Measurements from ENCODE around the gene TOP1. TPM values are rescaled to one million over a fixed set of nuclear protein-coding genes. Genes with fewer than 3 reads are reported as not detected.
A peak's percentile ranks its signal among the peaks of the same experiment; 100 is the strongest.

TOP1 gene
- total RNA-seq, 1 experiment from 2014 or later = 29.1 TPM

DNA sequence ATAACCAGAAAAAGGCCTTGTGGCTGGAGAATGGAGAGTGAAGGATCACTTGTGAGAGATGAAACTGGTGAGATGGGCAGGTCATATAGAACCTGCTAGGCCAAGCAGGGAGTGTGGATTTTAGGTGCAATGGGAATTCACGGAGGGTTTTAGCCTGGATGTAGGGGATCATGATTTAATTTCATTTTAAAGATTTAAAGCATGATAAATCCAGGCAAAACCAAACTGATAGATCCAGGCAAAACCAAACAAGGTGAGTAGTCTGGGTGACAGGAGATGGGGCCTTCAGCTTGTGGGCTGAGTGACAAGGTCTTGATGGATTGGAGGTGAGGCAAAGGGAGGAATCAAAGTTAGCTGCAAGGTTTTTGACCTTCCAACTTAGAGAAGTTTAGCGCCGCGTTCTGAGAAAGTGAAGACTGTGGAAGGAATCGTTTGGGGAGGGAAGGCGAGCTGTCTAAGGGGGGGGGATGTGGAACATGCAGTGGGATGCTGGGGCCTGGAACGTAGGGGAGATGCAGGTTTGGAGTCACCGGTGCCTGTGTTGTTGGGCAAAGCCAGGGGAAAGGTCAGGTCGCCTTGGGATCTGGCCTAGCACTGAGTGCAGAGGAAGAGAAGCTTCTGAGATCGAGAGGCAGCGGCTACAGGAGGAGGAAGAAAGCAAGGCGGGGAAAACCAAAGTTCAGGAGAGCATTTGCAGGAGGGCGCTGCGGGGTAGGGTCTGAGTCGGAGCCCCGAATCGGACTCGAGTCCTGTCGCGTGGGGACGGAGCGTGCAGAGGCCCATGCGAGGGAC, 107.5 kb downstream of the TOP1 start:
- TF ChIP-seq, protein P1, sequence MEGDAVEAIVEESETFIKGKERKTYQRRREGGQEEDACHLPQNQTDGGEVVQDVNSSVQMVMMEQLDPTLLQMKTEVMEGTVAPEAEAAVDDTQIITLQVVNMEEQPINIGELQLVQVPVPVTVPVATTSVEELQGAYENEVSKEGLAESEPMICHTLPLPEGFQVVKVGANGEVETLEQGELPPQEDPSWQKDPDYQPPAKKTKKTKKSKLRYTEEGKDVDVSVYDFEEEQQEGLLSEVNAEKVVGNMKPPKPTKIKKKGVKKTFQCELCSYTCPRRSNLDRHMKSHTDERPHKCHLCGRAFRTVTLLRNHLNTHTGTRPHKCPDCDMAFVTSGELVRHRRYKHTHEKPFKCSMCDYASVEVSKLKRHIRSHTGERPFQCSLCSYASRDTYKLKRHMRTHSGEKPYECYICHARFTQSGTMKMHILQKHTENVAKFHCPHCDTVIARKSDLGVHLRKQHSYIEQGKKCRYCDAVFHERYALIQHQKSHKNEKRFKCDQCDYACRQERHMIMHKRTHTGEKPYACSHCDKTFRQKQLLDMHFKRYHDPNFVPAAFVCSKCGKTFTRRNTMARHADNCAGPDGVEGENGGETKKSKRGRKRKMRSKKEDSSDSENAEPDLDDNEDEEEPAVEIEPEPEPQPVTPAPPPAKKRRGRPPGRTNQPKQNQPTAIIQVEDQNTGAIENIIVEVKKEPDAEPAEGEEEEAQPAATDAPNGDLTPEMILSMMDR (conservative IDR thresholded peaks at IDR 0.05; ENCODE audit: low read depth, low read length) = no peak
- TF ChIP-seq EZH2 (IDR thresholded peaks at IDR 0.05; ENCODE audit: low read length, unreplicated experiment) = no peak
- TF ChIP-seq EZH2phosphoT487 (IDR thresholded peaks at IDR 0.05; ENCODE audit: borderline replicate concordance, low read length) = no peak
- BruUV-seq (replicated peaks) = TSS peak; percentile 46
- Histone ChIP-seq H3F3A (ENCODE audit: low read length, unreplicated experiment) (no peaks in the 10 kb centered on the region), H3K27me3 (ENCODE audit: low read length) (no peaks in the 10 kb centered on the region), H3K4me1 (ENCODE audit: insufficient read depth, low read length) (peaks cover 21% of the 10 kb centered on the region), H3K9ac (ENCODE audit: low read length) (peak overlapping the region; percentile 84; the same call in 1 of the 2 replicates), H3K4me3 (ENCODE audit: low read length) (peak overlapping the region; percentile 92), H3K4me2 (ENCODE audit: low read length) (peak overlapping the region; percentile 85), H3K79me2 (ENCODE audit: low read length) (peaks cover 37% of the 10 kb centered on the region), H4K20me1 (ENCODE audit: low read length) (peaks cover 21% of the 10 kb centered on the region; the same call in 1 of the 2 replicates), H3K36me3 (ENCODE audit: low read depth, low read length) (no peaks in the 10 kb centered on the region), H2AFZ (ENCODE audit: low read length) (peak overlapping the region; percentile 82), H3K27ac (ENCODE audit: low read length) (no peak overlapping the region), H3K9me3 (ENCODE audit: low read length) (no peaks in the 10 kb centered on the region), H3K9me2 (replicated peaks; ENCODE audit: low read length) (no peaks in the 10 kb centered on the region)
- POLR2A ChIA-PET (ENCODE audit: unreplicated experiment) = interaction anchor here (0.6 kb wide), 1 partner anchor 204 kb away, joined by 15 read pairs; the partner anchor contains the start of gene LPIN3
- CTCF ChIA-PET = interaction anchor here (1.0 to 1.2 kb wide), 6 partner anchors 37 to 203 kb away, joined by 3 to 7 read pairs (median 5); no protein-coding TSS in a partner anchor
- ATAC-seq (no peak), DNase-seq (no peak)
- intact Hi-C loops (cut with micrococcal nuclease) = loop anchor here (1.0 to 5.0 kb wide), 2 partner anchors 204 to 481 kb away; partner anchors contain the start of genes CHD6 and LPIN3

- TF ChIP-seq EZH2 (IDR thresholded peaks at IDR 0.05; ENCODE audit: low read length, unreplicated experiment) = no peak
- TF ChIP-seq, protein P1 (conservative IDR thresholded peaks at IDR 0.05; ENCODE audit: low read depth, low read length) = no peak
- TF ChIP-seq EZH2phosphoT487 (IDR thresholded peaks at IDR 0.05; ENCODE audit: borderline replicate concordance, low read length) = no peak
- Histone ChIP-seq H3K36me3 (ENCODE audit: low read depth, low read length) (no peaks in the 10 kb centered on the region), H3K4me3 (ENCODE audit: low read length) (peak within 1 kb of the TSS; percentile 92), H3K27me3 (ENCODE audit: low read length) (no peaks in the 10 kb centered on the region), H3K9ac (ENCODE audit: low read length) (peak within 1 kb of the TSS; percentile 84), H3F3A (ENCODE audit: low read length, unreplicated experiment) (no peaks in the 10 kb centered on the region), H3K9me3 (ENCODE audit: low read length) (no peaks in the 10 kb centered on the region), H3K9me2 (replicated peaks; ENCODE audit: low read length) (no peaks in the 10 kb centered on the region), H3K27ac (ENCODE audit: low read length) (peak within 1 kb of the TSS; percentile 34), H2AFZ (ENCODE audit: low read length) (peak within 1 kb of the TSS; percentile 83), H3K4me2 (ENCODE audit: low read length) (peak within 1 kb of the TSS; percentile 85), H3K4me1 (ENCODE audit: insufficient read depth, low read length) (peaks cover 21% of the 10 kb centered on the region), H4K20me1 (ENCODE audit: low read length) (peaks cover 30% of the 10 kb centered on the region; the same call in 1 of the 2 replicates), H3K79me2 (ENCODE audit: low read length) (peaks cover 45% of the 10 kb centered on the region)
- DNase-seq (peak; percentile 85), ATAC-seq (peak; percentile 78)
- CTCF ChIA-PET = interaction anchor here (1.0 to 1.2 kb wide), 2 partner anchors 201 to 203 kb away, joined by 3 to 5 read pairs; no protein-coding TSS in a partner anchor
- no TSS peak for BruUV-seq (replicated peaks)
- POLR2A ChIA-PET (ENCODE audit: unreplicated experiment) = interaction anchor here (0.6 kb wide), 1 partner anchor 63 kb away, joined by 5 read pairs; no protein-coding TSS in a partner anchor
- intact Hi-C loops (cut with micrococcal nuclease) = loop anchor here (5.0 kb wide), 1 partner anchor 480 kb away; the partner anchor contains the start of gene CHD6
These were observed 108.3 kb downstream of the TOP1 start, which contains the start of gene PLCG1 for GRCh38 chr20:41136680-41137613. TSS of gene PLCG1 (plus strand) at chr20:41137543. CDS start at chr20:41137642, 99 bp downstream.

Data from PC-3 (cell line).